Germinal center (tissue), 1 donor: ENCODE measurements around the gene JAZF1.
A peak's percentile ranks its signal among the peaks of the same experiment; 100 is the strongest.

ENCODE experiments used
- DNase-seq: peaks from one replicate; pipeline ENCODE4 v3.0.0; 2012; ENCODE audit warnings: mixed read lengths, low spot score

The JAZF1 gene

DNA sequence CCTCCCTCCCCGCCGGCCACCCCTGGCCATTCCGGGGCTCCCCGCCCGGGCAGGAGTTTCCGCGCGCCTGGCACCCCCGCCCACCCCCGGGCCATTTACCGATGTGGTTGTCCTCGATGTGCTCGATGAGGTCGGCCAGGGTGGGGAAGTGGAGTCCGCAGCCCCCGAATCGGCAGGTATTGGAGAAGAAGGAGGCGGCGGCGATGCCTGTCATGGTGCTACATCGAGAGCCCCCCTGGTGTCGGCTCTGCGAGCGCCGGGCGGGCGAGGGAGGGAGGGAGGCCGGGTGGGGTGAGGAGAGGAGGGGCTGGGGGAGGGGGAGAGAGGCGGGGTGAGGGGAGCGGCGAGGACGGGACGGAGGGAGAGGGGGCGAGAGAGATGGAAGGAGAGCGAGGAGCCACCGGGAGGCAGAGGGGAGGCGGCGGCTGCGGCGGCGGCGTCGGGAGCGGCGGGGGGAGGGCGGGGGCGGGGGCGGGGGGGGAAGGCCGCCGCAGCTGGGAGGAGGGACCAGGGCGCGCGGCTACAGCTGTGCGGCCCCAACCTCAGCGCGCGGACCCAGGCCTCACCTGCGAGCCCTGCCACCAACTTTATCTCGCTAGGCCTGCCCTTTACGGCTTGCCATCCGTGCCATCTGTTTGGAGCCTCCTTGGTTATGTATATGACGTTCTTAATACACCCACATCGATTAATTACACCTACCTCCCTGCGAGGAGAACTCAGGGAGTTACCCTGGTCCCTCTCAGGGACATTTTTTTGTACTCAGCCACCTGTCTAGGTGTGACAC, at the start of gene JAZF1:
Gene JAZF1 (minus strand): TSS at position 432 of the 784 bp plus-strand sequence.
- peak; percentile 64 for DNase-seq

DNA sequence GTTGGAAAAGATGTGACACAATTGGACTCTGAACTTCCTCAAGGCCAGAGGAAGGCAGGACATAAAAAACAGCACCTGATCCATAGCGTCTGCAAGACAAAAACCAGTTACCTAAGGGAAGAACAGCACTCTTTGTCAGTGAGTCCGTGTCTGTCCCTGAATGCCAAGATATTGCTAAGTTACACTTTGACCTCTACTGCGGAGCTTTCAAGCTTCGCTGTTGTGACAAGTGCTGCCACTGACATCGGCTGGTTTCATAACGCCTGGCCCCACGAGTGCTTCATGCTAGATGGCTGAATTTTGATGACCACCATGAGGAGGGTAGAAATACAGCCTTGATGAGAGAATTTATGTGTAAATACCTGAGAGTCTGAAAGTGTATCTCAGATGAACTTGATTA, 49.7 kb upstream of the JAZF1 start:
- no peak for DNase-seq

DNA sequence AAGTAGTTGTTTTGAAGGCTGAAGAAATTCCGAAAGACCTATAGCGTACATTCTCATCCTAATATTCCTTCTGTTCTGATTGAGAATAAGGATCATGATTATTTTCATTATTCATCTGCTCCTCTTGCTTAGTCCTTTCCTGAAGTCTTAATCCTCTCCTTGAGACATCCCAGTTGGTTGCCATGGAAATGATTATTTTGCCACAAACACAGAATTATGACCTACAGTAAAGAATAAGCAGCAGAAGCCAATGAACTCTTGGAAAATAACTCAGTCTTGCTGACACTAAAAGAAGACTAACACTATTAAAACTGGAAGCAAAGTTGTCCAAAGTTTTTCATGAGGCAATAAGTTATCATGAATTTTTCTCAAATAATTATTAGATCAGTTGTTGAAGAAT, 47.8 kb upstream of the JAZF1 start:
- no peak for DNase-seq

DNA sequence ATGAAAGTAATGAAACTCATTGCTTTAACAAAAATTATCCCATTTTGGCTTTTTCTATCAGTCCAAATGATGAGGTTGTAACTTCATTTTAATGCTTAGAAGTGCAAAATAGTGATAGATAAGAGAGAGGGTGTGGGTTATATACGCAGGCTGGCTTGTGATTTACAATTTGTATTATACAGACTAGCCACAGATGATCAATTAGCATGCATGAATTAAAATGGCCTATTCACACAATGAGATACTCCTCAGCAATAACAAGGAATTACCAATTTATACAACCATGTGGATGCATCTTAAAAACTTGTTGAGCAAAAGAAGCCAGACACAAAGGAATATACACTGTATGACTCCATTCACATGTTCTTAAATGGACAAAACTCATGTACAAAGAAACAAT, 45.4 kb upstream of the JAZF1 start:
- DNase-seq = no peak

DNA sequence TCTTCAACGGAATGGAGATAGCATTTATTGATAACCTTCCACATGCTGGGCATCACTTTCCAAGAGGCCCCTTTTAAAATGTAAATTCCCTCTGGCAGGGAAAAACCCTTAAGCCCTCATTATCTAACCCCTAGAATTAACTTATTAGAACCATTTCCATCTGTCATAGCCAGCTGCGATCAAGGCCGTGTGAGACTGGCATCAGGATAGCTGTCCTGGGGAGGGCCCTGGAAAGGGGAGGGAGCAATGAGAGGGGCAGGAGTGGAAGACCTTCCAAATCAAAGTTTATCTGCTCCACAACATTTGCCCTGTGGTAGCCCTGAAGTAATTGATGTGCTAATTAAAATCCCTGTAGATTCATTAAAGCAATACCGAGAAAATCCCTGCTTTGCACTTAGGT, 45.0 kb upstream of the JAZF1 start:
- DNase-seq = no peak

DNA sequence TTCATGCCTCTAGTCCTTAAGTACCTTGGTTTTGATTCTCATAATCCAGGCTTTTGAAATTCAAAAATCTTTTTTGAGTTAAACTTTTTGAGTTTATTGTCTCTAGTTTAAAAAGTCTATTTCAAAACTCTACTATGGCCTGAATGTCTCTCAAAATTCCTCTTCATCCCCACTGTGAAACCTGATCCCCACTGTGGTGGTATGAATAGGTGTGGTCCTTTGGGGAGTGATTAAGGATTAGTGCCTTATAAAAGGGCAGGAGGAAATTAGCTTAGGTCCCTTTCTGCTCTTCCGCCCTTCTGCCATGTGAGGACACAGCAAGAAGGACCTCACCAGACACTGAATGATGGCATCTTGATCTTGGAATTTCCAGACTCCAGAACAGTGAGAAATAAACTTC, 44.1 kb upstream of the JAZF1 start:
- no peak for DNase-seq

DNA sequence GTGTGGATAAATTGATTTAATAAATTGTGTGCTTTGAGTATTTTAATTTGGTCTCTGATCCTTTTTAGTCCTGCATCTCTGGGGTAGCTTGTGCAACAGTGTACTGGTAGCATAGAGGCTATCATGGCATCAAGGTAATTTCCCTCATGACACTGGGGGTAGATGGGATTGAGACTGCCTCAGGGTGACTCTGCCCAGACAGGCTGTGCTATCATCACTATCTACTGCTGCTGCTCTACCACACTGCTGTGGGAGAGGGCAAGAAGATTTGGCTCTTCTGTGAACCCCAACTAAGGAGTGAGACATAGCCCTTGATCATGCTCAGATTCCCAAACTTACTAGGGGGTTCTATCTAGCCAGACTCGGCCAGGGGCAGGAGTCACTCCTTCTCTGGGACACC, 43.6 kb upstream of the JAZF1 start:
- no peak for DNase-seq

DNA sequence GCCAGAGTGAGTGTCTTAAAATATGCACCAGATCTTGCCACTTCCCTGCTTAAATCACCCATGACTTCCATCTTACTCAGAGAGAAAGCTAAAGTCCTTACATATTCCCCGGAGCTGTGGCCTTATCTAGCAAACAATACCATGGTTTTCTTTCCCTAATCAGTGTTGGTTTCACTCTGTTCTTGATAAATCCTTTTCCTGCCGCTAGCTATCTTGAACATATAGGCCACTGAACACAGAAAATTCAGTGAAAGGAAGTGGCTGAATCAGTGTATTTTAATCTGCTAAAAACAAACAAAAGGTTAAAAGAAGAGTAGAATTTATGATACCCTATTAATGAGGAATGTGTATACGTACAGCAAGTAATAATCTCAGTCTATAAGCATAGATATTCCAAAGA, 42.0 kb upstream of the JAZF1 start:
- DNase-seq = no peak

DNA sequence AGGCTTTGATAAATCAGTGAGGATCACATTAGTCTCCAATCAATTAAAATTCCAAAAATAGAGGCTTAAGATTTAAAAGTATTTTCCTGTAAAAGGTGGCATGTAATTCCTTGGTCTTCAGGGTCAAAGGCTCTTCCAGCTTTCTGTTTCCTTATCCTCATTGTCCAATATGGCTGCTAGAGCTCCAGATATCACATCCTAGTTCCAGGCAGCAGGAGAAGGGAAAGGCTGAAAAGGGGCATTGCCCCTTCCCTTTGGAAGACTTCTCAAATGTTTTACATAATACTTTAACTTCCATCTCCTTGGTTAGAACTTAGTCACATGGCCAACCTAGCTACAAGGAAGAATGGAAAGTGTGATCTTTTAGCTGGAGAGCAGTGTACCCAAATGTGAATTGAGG, 39.2 kb upstream of the JAZF1 start:
- DNase-seq = no peak

DNA sequence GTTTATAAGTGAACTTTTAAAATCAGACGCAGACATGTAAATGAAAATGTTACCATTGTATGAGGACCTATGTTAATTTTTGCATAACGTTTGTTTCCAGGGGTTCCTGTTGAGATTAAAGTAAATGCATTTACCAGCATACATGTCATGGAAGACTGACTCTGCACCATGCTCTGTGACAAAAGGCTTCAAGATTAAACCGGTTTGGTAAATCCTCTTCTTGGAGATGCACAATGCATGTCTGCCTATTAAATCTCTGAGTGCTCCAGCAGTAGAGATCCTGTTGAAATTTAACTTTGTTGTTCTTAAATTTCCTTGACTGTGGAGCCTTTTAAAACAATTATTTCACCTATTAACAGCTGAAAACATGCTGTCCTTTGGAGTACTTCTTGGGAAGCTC, 36.5 kb upstream of the JAZF1 start:
- DNase-seq = no peak

DNA sequence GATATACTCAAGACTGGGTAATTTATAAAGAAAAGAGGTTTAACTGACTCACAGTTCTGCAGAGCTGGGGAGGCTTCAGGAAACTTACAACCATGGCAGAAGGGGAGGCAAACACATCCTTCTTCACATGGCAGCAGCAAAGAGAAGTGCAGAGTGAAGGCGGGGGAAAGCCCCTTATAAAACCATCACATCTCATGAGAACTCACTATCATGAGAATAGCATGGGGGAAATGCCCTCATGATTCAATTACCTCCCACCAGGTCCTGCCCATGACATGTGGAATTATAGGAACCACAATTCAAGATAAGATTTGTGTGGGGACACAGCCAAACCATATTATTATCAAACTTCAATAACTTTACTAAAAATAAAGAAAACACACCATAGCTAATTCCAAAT, 30.4 kb upstream of the JAZF1 start:
- no peak for DNase-seq

DNA sequence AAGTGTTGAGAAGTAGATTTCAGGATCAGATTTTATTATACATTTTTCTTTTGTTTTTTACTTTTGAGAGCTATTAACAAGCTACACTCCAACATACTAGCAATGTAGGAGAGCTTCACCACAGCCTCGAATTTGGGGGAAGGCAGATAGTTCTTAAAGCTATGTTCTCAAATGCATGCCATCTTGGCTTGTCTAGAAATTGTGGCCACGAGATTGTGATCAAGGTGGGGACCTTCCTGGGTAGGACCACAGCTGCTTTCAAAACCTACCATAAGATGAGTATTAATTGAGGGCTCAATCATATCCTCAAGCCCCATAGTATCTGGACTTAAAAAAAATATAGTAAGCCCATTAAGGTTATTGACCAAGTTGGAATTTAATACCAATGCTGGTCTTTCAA, 27.9 kb upstream of the JAZF1 start:
- DNase-seq = no peak

DNA sequence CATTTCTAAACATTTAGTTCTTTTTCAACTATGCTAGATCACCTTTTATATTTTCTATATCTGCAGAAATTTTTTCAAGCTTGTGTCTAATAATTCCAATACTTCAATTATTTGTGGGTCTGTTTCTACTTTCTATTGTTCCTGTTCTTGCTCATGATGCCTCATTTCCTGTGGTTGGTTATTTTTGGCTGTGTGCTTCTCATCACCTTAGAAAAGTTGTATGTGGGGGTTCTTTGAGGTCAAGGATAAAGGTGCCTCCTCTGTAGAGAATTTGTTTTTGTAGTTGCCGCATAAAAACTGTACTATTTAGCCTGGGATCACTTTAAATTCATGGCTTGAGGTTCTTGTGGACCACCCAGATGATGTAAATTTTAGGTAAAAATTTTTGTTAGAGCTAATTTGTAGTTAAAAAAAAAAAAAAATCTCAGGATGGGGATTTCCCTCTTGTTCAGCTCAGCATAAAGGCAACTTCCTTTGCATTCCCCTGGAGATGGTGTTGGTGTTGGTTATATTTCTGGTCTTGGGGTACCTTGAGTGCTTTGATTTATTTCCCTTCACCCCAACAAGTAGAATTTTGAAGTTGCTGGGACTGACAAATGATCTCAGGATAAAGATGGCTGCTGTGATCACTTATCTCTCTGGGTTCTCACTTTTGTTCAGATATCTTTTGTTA, 27.0 kb upstream of the JAZF1 start:
- peak; percentile 13 for DNase-seq

DNA sequence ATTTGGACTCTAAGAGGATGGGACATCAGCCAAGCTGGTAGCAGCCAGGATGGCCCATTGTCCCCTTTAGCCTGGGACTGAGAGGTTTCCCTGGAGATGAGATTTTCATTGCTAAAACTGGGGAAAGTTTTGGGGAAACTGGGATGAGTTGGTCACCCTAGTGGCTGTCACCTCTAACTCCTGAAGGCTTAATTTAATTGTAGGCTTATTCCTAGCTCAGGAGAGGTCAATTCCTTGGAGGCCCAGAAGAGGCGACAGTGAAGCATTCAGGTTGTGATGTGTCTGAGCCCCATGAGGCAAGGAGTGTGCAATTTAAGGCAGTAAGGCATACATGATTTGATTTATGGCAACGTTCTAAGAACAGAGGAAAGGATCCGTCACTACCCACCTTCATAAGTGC, 24.9 kb upstream of the JAZF1 start:
- DNase-seq = no peak

DNA sequence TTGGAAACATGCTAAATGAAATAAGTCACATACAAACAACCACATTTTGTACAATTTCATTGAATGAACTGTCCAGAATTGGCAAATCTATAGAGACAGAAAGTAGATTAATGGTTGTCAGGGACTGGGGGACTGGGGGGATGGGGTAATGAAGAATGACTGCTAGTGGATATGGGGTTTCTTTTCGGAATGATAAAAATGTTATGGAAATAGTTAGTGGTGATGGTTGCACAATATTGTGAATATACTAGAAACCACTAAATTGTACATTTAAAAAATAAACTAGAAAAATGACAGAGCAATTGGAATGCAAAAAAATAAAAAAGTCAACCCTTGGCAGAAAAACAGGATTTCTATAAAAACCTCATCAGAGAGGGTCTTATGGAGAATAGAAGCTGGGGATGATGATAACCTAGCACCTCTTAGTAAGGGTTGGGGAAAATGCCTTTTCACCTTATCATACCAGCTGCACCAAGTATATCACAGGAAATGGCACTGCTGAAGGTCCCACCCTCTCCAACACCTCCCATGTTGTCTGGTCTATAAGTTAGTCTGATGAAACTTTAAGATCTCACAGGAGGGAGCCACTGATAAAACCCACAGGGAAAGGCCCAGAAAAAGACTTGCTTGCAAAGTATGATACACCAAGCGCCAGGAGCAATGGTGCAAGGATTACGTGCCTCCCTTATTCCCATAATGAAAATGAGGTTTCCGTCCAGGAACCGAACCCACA, 23.1 kb upstream of the JAZF1 start:
- DNase-seq = no peak

DNA sequence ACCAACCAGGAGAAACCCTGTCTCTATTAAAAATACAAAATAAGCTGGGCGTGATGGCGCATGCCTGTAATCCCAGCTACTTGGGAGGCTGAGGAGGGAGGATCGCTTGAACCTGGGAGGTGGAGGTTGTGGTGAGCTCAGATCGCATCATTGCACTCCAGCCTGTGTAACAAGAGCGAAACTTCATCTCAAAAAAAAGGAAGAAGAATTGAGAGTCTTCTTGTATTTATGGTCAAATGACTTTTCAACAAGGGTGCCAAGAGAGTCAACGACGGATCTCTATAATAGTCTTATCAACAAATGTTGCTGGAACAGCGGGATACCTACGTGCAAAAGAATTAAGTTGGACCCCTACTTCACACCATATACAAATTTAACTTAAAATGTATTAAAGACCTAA, 21.6 kb upstream of the JAZF1 start:
- DNase-seq = no peak

DNA sequence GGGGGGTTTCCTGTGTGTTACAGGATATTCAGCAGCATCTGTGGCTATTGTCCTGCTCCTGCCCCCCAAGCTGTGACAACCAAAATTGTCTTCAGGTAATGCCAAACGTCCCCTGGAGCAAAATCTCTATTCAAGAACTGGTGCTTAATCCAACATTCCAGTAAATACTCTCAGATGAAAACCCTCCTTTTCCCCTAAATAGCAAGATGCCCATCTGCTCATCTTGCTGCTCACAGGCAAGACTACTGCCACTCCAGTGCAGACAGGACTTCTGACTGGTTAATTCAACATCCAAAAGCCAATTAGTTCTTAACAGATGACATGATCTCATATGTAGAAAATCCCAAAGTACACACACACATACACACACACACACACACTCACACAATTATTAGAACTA, 20.5 kb upstream of the JAZF1 start:
- no peak for DNase-seq

DNA sequence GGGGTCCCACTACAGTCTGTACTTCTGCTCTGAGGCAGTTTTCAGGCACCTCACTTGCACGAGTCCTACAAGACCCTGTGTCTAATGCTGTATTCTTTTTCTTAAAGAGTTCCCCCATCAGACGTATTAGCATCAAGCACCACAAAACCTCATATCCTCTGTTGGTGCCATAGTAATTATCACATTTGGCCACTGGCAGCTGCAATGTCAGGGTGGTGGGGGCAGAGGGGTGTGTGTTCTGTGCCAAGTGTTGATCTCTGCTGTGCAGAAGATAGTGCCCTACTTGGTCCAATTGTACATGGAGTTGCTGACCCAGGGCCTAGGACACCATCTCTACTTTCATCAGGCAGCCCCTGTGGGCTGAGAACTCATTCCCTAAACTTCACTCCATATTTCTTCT, 20.0 kb upstream of the JAZF1 start:
- DNase-seq = no peak

DNA sequence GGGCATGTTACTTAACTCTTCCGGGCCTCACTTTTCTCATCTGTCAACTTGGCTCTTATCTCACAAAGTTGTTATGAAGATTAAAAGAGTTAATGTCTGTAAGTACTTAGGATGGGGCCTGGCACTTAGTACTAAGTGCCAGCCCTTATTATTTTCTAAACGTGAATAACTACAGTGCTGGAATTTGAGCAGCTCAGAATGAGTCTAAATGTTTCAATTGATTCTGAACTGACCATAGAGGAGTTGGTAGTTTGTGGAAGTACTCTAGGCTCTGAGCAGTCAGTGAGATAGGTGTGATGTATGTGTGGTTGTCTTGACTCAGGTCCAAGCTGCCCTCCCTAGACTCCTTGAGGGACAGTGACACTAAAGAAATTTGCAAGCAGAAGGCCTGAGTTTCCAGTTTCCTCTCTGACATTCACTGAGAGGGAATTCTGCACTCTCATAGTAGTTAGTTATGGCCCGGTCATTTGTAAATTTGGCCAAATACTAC, 18.5 kb upstream of the JAZF1 start:
- DNase-seq = no peak

DNA sequence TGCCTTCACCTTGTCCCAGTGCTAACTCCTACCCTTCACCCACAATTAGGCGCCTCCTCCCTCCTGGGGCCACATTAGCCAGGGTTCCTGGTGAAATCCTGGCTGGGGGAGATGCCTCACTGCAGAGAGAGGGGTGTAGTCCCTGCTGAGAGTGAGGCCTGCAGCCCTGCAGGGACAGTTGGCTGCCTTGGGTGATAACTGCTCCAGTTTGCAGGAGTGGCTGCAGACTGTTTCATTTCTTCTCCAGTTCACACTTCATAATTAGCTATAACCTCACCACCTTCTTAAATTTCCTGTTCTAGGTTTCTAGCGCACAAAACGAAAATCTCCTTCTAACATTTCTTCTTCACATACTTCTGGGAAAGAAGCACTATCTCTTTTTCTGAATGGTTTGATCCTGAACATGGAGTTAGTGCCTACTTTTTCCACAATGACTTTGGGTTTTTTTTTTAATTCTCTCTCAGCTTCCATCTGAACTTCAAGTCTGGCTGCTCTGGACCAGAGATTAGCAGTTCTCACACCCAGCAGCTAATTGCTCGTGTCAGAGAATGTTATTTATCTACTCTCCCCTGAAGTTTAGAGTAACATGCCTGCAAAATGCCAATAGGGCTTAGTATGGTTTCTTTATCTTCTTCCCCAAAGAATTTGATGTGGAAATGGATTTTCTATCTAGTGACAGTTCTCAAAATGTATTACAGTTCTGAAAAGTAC, 15.5 kb upstream of the JAZF1 start:
- DNase-seq = no peak

DNA sequence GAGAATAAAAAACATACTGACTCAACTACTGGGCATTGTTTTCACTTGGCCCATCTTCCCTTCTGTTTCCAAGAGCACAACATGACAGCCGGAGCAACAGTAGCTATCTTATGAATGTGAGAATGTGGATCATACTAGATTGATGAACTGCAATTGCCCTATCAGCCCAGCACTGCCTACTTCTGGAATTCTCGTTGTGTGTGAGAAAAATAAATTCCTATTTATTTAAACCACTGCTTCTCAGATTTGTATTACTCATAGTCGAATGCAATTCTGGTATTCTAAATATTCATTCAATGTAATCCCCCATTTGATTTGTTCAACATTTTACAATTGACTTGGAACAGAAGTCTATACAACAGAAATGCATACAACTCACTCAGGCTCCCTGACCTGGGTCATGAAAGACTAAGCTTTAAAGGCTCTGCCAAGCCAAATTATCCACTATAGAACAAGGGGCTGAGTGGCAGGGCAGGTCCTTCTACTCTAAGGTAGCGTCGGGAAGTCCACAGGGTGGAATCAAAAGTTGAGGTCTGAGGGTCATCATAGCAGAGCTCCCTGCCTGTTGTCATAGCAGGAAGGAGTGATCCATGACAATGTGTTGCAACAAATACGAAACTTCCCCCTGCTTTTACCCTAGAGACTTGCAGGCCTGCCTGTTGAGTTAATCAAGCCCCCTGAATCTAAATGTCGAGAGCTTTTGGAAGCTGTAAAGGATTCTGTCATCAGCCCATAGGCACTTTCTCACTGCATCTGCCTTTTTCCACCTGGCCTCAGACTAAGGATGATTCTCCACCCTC, 12.4 kb upstream of the JAZF1 start:
- DNase-seq = no peak

DNA sequence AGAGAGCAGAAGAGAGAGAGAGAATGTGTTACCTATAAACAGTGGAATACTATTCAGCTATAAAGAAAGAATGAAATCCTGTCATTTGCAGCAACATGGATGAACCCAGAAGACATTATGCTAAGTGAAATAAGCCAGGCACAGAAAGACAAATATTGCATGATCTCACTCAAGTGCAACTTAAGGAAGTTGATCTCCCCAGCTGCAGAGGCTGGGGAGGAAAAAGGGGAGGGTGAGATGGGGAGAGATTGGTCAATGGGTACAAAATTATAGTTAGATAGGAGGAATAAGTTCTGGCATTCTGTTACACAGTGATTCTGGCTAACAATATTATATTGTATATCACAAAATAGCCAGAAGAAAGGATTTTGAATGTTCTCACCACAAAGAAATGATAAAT, 11.2 kb upstream of the JAZF1 start:
- DNase-seq = no peak
